ENCODE measurements around the gene GPR89B. TPM values are rescaled to one million over a fixed set of nuclear protein-coding genes. Genes with fewer than 3 reads are reported as not detected.
A peak's percentile ranks its signal among the peaks of the same experiment; 100 is the strongest.

GPR89B gene
- total and polyA plus RNA-seq, 2 of the 8 experiments (the other 6 are each of a cell fraction or from before 2014, with no cell fraction given), result 19.5 to 32.5 TPM

DNA sequence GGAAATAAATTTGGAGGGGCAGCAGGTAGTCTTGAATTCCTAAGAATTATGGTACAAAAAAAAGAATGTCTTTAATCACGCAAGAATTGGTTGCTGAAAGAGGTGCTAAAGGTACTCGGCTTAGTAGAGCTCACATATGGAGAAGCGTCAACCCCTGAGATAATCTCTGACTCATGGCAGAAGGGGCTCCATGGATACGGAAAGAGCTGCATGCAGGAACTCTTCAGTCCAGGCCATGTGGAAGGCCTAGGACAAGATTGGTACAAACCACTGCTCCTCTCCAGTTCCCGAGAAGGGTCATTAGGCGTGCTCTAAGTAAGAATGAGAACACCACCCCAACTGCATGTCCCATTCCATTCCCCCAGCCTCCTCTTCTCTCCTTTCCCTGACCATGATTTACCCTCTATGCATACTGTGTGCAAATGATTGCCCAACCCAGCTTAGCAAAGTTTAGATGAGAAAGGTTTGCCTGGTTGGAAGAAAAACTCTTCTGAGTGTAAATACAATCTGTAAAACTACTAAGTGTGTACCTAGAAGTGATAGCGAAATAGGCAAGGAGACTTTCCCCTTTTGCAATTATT lies 14.8 kb upstream of the GPR89B start:
- no peak overlapping the region for H3K14ac ChIP-seq (ENCODE audit: insufficient read length)
- H3K4me1 ChIP-seq (replicated peaks in 1 of 4; ENCODE audit: control insufficient read depth in 3 of 4, insufficient read depth in 4 of 4, low read length in 3 of 4), result no peaks in the 10 kb centered on the region
- no peak overlapping the region for H3K4me2 ChIP-seq (ENCODE audit: insufficient read depth in 1 of 2, low read depth in 2 of 2, low read length in 2 of 2)
- H3K27me3 ChIP-seq (replicated peaks in 1 of 4; ENCODE audit: control insufficient read depth in 3 of 4, extremely low read depth in 1 of 4, insufficient read depth in 3 of 4, low read length in 3 of 4), result no peaks in the 10 kb centered on the region; a peak in 1 of 7 replicates
- FAIRE-seq, result no peak
- no peak overlapping the region for H4K91ac ChIP-seq (replicated peaks; ENCODE audit: insufficient read length, low read length)
- H3K79me2 ChIP-seq (ENCODE audit: control insufficient read depth in 1 of 2, insufficient read depth in 2 of 2, low read length in 2 of 2), result no peaks in the 10 kb centered on the region
- H3K9ac ChIP-seq (replicated peaks in 1 of 4; ENCODE audit: extremely low read depth in 1 of 4, low read depth in 3 of 4, low read length in 3 of 4), result no peak overlapping the region
- no peak overlapping the region for H3K18ac ChIP-seq (ENCODE audit: extremely low read depth, low read length)
- no peak overlapping the region; the same call in 1 of the 2 replicates for H2AK5ac ChIP-seq (ENCODE audit: low read depth, low read length)
- no peak overlapping the region for H2BK15ac ChIP-seq (ENCODE audit: low read length)
- ChIA-PET POLR2A (ENCODE audit: partially characterized antibody) (no interaction called here), CTCF (ENCODE audit: partially characterized antibody) (interaction anchor here (0.6 to 2.1 kb wide), 7 partner anchors 8 to 1023 kb away, joined by 3 to 5 read pairs (median 4); no protein-coding TSS in a partner anchor)
- H3K4me3 ChIP-seq (ENCODE audit: extremely low read depth in 1 of 4, insufficient read depth in 2 of 4, low read depth in 3 of 4, low read length in 4 of 4), result no peak overlapping the region
- H3K79me1 ChIP-seq (ENCODE audit: low read depth, low read length), result no peaks in the 10 kb centered on the region
- H4K20me1 ChIP-seq (replicated peaks in 1 of 2; ENCODE audit: control insufficient read depth in 1 of 2, insufficient read depth in 2 of 2, low read length in 2 of 2), result no peaks in the 10 kb centered on the region
- no peak overlapping the region for H3K27ac ChIP-seq (ENCODE audit: low read depth, low read length)
- H3K23ac ChIP-seq (ENCODE audit: insufficient read length), result no peak overlapping the region
- no peak overlapping the region for H4K5ac ChIP-seq (ENCODE audit: insufficient read length, low read depth, low read length)
- no peak overlapping the region for H4K8ac ChIP-seq (ENCODE audit: extremely low read depth, insufficient read depth, low read length)
- no peak overlapping the region for H2BK120ac ChIP-seq (replicated peaks; ENCODE audit: low read depth, low read length)
- no peak overlapping the region for H2BK20ac ChIP-seq (ENCODE audit: low read length)
- H3K9me3 ChIP-seq (ENCODE audit: insufficient read depth in 2 of 2, low read depth in 1 of 2, low read length in 1 of 2), result no peaks in the 10 kb centered on the region
- no peaks in the 10 kb centered on the region for H3K23me2 ChIP-seq (ENCODE audit: low read depth, low read length)
- H3K36me3 ChIP-seq (ENCODE audit: control insufficient read depth in 2 of 4, insufficient read depth in 4 of 4, low read length in 3 of 4), result no peaks in the 10 kb centered on the region
- H3K4ac ChIP-seq (replicated peaks; ENCODE audit: insufficient read length, low read depth, low read length), result no peak overlapping the region
- H3K56ac ChIP-seq (replicated peaks; ENCODE audit: insufficient read length, low read depth, low read length), result no peak overlapping the region
- H2BK5ac ChIP-seq (ENCODE audit: low read depth, low read length), result no peak overlapping the region
- 86% methylated on average over 7 of the region's 7 CpGs; no CpG with 5 or more reads in 1 of the 2 experiments for WGBS, 2 experiments (ENCODE audit: extremely low coverage in 1 of 2, insufficient coverage in 1 of 2, insufficient read length in 1 of 2, insufficient replicate concordance in 2 of 2, low coverage in 1 of 2, low lambda C conversion rate in 2 of 2, missing lambda C conversion rate in 1 of 2)
- 0 out of 2 replicates have a peak overlapping the region, but pooled peaks have one; percentile 66 for H2AFZ ChIP-seq (ENCODE audit: low read length)
- no peak for DNase-seq (ENCODE audit: low read depth in 1 of 2, low spot score in 2 of 2)
- H2BK12ac ChIP-seq (ENCODE audit: low read depth, low read length), result no peak overlapping the region
- TF ChIP-seq HDAC6 (IDR thresholded peaks at IDR 0.05; ENCODE audit: low read depth, low read length), result no peak
- TF ChIP-seq KDM4A (IDR thresholded peaks at IDR 0.05; ENCODE audit: low read depth, low read length, severe bottlenecking), result no peak
- TF ChIP-seq PHF8 (conservative IDR thresholded peaks at IDR 0.05; ENCODE audit: low read depth, low read length), result no peak
- no peak for TF ChIP-seq JUND (IDR thresholded peaks at IDR 0.05; ENCODE audit: low read length)
- TF ChIP-seq SAP30 (IDR thresholded peaks at IDR 0.05; ENCODE audit: insufficient read depth, insufficient replicate concordance, low read length), result no peak
- TF ChIP-seq YY1 (IDR thresholded peaks at IDR 0.05; ENCODE audit: low read depth, low read length), result no peak
- TF ChIP-seq CBX8 (IDR thresholded peaks at IDR 0.05; ENCODE audit: borderline replicate concordance, low read depth, low read length), result no peak
- TF ChIP-seq, protein P1, sequence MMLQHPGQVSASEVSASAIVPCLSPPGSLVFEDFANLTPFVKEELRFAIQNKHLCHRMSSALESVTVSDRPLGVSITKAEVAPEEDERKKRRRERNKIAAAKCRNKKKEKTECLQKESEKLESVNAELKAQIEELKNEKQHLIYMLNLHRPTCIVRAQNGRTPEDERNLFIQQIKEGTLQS (IDR thresholded peaks at IDR 0.05; ENCODE audit: insufficient read depth, low read depth, low read length), result no peak
- TF ChIP-seq TCF12 (IDR thresholded peaks at IDR 0.05; ENCODE audit: low read depth, low read length), result no peak
